LHCN-M2 (cell line): ENCODE results near the gene NUP62. TPM values are rescaled to one million over a fixed set of nuclear protein-coding genes. Genes with fewer than 3 reads are reported as not detected.
A peak's percentile ranks its signal among the peaks of the same experiment; 100 is the strongest.
"Not testable (repeated sequence)": the region's sequence is repeated elsewhere in the genome, so short reads cannot be mapped to it uniquely, and the experiment has no call there.

Experiments
- DNase-seq: peaks from one replicate; pipeline ENCODE4 v3.0.0-alpha.2; 2012; ENCODE audit warnings: low read depth
- total RNA-seq: library from RNA; depleted of rRNA; stranded (reverse); fragments of >200 nt; gene quantifications from 2 replicates; pipeline ENCODE4 v1.2.3, GENCODE V29; 2014

NUP62 gene
- total RNA-seq, 1 experiment from 2014 or later: 74.5 TPM

GRCh38 chr19:49925486-49925885 is 3.8 kb downstream of the NUP62 start:
- no peak for DNase-seq

- not testable (repeated sequence) for DNase-seq
Observed at GRCh38 chr19:49924881-49925210, 4.5 kb downstream of the NUP62 start.

GRCh38 chr19:49924004-49924880 is 5.1 kb downstream of the NUP62 start:
- DNase-seq: no peak

GRCh38 chr19:49923055-49924003 is 6.0 kb downstream of the NUP62 start:
- no peak for DNase-seq

GRCh38 chr19:49921871-49922795 is 7.2 kb downstream of the NUP62 start:
- DNase-seq: peak; percentile 78

GRCh38 chr19:49920624-49921363 is 8.5 kb downstream of the NUP62 start:
- no peak for DNase-seq

GRCh38 chr19:49918089-49918488 is 11.2 kb downstream of the NUP62 start:
- DNase-seq: no peak

- DNase-seq: no peak
Observed at GRCh38 chr19:49916839-49917733, 12.2 kb downstream of the NUP62 start.

- DNase-seq: no peak
Observed at GRCh38 chr19:49915271-49915670, 14.0 kb downstream of the NUP62 start.

GRCh38 chr19:49913720-49914119 is 15.6 kb downstream of the NUP62 start:
- DNase-seq: no peak

GRCh38 chr19:49912965-49913685 is 16.2 kb downstream of the NUP62 start:
- DNase-seq: no peak

GRCh38 chr19:49911381-49912145 is 17.7 kb downstream of the NUP62 start:
- no peak for DNase-seq

- DNase-seq: no peak
Observed at GRCh38 chr19:49910179-49910578, 19.1 kb downstream of the NUP62 start.

GRCh38 chr19:49908480-49909420 is 20.6 kb downstream of the NUP62 start:
- no peak for DNase-seq

- DNase-seq: no peak
Observed at GRCh38 chr19:49907745-49908446, 21.4 kb downstream of the NUP62 start.

- DNase-seq: no peak
Observed at GRCh38 chr19:49906879-49907564, 22.3 kb downstream of the NUP62 start.
